Adipocyte (in vitro differentiated cells): Measurements from ENCODE around the gene RBM26.

Experiments used
- DNase-seq: peaks from one replicate; pipeline ENCODE4 v3.0.0-alpha.2; 2015; ENCODE audit warnings: low read depth
- H3K27me3 ChIP-seq: replicated peaks from 2 replicates; pipeline ENCODE4 v1.7.0; 2013; ENCODE audit warnings: mild to moderate bottlenecking, low read length, moderate library complexity; ENCODE audit not compliant: control insufficient read depth, insufficient read depth
- H3K36me3 ChIP-seq: 2 replicates; pipeline ENCODE4 v1.7.0; 2013; ENCODE audit warnings: low read length, mild to moderate bottlenecking, moderate library complexity; ENCODE audit not compliant: control insufficient read depth, insufficient read depth, severe bottlenecking
- H3K4me1 ChIP-seq: 2 replicates; pipeline ENCODE4 v1.7.0; 2013; ENCODE audit warnings: mild to moderate bottlenecking, low read length, moderate library complexity; ENCODE audit not compliant: control insufficient read depth, insufficient read depth
- H3K4me3 ChIP-seq: 2 replicates; pipeline ENCODE4 v1.7.0; 2013; ENCODE audit warnings: mild to moderate bottlenecking, low read length, moderate library complexity
- H3K9ac ChIP-seq: 2 replicates; pipeline ENCODE4 v1.7.0; 2013; ENCODE audit warnings: mild to moderate bottlenecking, low read length, moderate library complexity
- H3K9me3 ChIP-seq: 2 replicates; pipeline ENCODE4 v1.7.0; 2013; ENCODE audit warnings: mild to moderate bottlenecking, low read length, moderate library complexity; ENCODE audit not compliant: control insufficient read depth

Gene RBM26

DNA sequence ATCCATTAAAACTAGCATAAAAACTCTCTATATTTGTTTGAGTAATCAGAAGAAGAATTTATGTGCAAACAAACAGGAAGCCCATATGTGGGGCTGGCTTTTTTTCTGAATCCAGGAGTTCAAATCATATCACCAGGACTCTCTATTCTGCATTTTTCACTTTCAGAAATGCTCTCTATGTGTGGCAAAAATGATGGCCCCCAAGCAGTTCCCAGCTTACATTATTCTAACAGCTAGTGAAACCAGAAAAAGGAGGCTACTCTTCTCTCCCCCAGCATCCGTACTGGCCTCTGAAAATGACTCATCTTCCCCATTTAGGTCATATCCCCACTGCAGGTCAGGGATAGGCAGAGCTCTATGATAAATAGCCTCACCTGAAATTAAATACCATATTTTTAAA is 20.4 kb downstream of the RBM26 start:
- Histone ChIP-seq H3K4me3 (no peak overlapping the region), H3K36me3 (no peaks in the 10 kb centered on the region), H3K9me3 (no peaks in the 10 kb centered on the region), H3K9ac (no peak overlapping the region), H3K27me3 (no peaks in the 10 kb centered on the region), H3K4me1 (peaks cover 7% of the 10 kb centered on the region)
- DNase-seq = no peak

DNA sequence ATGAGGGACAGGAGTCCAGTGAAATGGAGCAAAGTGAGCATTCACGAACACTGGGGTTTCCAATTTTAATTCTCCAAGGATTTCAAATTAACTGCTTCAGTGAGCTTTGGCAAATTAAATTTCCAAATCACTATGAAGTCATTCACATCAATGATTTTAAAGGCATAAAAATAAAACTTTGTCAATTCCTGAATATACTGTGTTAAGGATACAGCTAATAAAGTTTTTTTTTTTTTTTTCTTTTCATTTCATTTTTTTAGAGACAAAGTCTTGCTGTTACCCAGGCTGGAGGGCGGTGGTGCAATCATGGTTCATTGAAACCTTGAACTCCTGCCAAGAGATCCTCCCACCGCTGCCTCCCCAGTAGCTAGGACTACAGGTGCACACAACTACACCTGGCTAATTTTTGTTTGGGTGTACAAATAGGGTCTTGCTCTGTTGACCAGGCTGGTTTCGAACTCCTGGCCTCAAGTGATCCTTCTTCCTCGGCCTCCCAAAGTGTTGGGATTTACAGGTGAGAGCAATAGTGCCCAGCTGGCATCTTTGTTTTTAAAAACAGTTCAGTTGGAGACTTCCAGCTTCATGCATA is 21.9 kb downstream of the RBM26 start:
- DNase-seq = no peak
- Histone ChIP-seq H3K9me3 (no peaks in the 10 kb centered on the region), H3K9ac (no peak overlapping the region), H3K36me3 (no peaks in the 10 kb centered on the region), H3K4me1 (peaks cover 11% of the 10 kb centered on the region), H3K27me3 (no peaks in the 10 kb centered on the region), H3K4me3 (no peak overlapping the region)

DNA sequence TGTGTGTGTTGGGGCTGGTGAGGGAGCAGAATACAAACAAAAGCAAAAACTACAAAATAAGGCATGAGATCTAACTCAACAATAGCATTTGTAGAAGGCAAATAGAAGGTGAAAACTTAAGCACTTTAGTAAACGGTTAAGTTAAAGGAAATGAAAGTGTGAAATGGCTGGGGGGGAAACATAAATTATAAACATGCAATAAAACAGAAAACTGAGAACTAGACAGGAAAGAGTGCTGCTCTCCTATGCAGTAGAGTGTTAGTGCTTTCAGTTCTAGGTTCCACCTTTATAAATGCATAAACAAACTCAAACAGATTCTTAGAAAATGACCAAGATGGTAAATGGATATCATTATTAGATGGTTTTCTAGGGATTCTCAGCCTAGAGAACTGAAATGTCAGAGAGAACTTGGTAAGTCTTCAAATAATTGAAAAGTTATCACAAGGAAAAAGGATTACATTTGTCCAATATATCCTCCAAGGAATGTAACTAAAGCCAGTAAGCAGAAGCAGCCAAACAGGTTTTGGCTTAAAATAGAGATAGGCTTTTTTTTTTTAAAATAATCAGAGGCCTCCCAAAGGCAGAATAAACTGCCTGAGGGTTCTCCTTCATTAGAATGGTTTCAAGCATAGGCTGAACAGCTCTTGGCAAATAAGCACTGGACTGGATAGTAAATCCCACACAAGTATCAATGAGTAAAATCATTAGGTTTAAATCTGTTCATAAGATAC is 23.3 kb downstream of the RBM26 start:
- H3K27me3 ChIP-seq = no peaks in the 10 kb centered on the region
- H3K9ac ChIP-seq = no peak overlapping the region
- H3K9me3 ChIP-seq = no peaks in the 10 kb centered on the region
- peaks cover 5% of the 10 kb centered on the region for H3K36me3 ChIP-seq
- no peak for DNase-seq
- H3K4me3 ChIP-seq = no peak overlapping the region
- H3K4me1 ChIP-seq = peaks cover 12% of the 10 kb centered on the region

GRCh38 chr13:79380997-79381396 is 25.1 kb downstream of the RBM26 start:
- Histone ChIP-seq H3K4me1 (peaks cover 8% of the 10 kb centered on the region), H3K36me3 (peaks cover 20% of the 10 kb centered on the region), H3K4me3 (no peak overlapping the region), H3K9ac (no peak overlapping the region), H3K27me3 (no peaks in the 10 kb centered on the region), H3K9me3 (no peaks in the 10 kb centered on the region)
- no peak for DNase-seq

DNA sequence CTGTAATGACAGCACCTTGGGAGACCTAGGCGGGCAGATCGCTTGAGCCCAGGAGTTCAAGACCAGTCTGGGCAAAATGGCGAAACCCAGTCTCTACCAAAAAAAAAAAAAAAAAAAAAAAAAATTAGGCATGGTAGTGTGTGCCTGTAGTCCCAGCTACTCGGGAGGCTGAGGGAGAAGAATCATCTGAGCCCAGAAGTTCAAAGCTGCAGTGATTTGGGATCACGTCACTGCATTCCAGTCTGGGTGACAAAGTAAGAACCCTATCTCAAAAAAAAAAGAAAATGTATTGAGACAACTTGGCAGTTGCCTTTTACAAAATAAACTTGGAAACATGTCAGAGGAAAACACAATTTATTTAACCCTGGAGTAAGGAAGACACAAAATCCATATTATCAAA is 26.8 kb downstream of the RBM26 start:
- DNase-seq = no peak
- H3K4me1 ChIP-seq = peaks cover 8% of the 10 kb centered on the region
- no peak overlapping the region for H3K4me3 ChIP-seq
- H3K27me3 ChIP-seq = no peaks in the 10 kb centered on the region
- H3K36me3 ChIP-seq = peaks cover 32% of the 10 kb centered on the region
- H3K9ac ChIP-seq = no peak overlapping the region
- H3K9me3 ChIP-seq = no peaks in the 10 kb centered on the region

DNA sequence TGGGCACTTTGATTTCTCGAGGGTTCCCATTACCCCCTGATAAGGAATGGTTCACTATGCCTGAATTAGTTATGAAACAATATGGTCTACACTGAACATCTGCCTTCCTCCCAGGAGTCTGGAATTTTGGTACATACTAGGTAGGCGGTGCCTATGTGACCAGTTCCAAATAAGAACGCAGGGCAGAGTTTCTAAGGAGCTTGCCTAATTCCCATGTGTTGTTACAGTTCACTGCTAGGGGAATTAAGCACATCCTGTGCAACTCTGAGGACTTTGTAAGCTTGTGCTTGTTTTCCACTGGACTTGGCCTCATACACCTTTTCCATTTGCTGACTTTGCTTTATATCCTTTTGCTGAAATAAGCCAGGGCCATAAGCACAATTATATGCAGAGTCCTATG is 29.2 kb downstream of the RBM26 start:
- H3K36me3 ChIP-seq = peaks cover 37% of the 10 kb centered on the region
- no peak for DNase-seq
- H3K27me3 ChIP-seq = no peaks in the 10 kb centered on the region
- no peaks in the 10 kb centered on the region for H3K9me3 ChIP-seq
- H3K9ac ChIP-seq = no peak overlapping the region
- no peak overlapping the region for H3K4me3 ChIP-seq
- H3K4me1 ChIP-seq = peaks cover 8% of the 10 kb centered on the region

GRCh38 chr13:79374578-79374977 is 31.5 kb downstream of the RBM26 start:
- peaks cover 60% of the 10 kb centered on the region for H3K36me3 ChIP-seq
- H3K4me3 ChIP-seq = no peak overlapping the region
- DNase-seq = no peak
- no peaks in the 10 kb centered on the region for H3K9me3 ChIP-seq
- H3K27me3 ChIP-seq = no peaks in the 10 kb centered on the region
- H3K9ac ChIP-seq = no peak overlapping the region
- peaks cover 8% of the 10 kb centered on the region for H3K4me1 ChIP-seq

GRCh38 chr13:79373916-79374315 is 32.1 kb downstream of the RBM26 start:
- Histone ChIP-seq H3K4me3 (no peak overlapping the region), H3K9ac (no peak overlapping the region), H3K36me3 (peaks cover 67% of the 10 kb centered on the region), H3K9me3 (no peaks in the 10 kb centered on the region), H3K4me1 (peaks cover 2% of the 10 kb centered on the region), H3K27me3 (no peaks in the 10 kb centered on the region)
- no peak for DNase-seq

- Histone ChIP-seq H3K36me3 (peaks cover 81% of the 10 kb centered on the region), H3K4me3 (no peak overlapping the region), H3K4me1 (no peaks in the 10 kb centered on the region), H3K9ac (no peak overlapping the region), H3K9me3 (no peaks in the 10 kb centered on the region), H3K27me3 (no peaks in the 10 kb centered on the region)
- no peak for DNase-seq
These were observed 36.8 kb downstream of the RBM26 start for GRCh38 chr13:79369226-79369625.

DNA sequence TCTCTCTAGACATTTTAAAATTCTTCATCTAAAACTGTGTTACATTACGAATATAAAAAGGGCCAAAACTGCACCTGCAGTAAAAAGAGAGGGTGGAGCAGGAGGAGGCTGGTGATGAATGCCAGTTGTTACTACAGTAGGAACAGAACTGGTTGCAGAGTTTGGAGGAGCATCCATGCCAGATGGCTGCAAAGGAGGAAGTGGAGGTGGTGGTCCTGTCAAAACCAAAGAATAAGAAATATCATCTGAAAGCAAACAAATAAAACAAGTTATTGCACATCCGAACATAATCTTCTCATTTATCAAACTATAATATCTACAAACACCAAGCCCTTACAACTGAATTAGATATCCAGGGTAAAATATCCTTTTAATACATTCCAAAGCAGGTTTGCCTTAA is 40.1 kb downstream of the RBM26 start:
- H3K4me1 ChIP-seq = no peaks in the 10 kb centered on the region
- H3K4me3 ChIP-seq = no peak overlapping the region
- no peaks in the 10 kb centered on the region for H3K9me3 ChIP-seq
- H3K36me3 ChIP-seq = peaks cover 94% of the 10 kb centered on the region
- no peak overlapping the region for H3K9ac ChIP-seq
- no peak for DNase-seq
- H3K27me3 ChIP-seq = no peaks in the 10 kb centered on the region

DNA sequence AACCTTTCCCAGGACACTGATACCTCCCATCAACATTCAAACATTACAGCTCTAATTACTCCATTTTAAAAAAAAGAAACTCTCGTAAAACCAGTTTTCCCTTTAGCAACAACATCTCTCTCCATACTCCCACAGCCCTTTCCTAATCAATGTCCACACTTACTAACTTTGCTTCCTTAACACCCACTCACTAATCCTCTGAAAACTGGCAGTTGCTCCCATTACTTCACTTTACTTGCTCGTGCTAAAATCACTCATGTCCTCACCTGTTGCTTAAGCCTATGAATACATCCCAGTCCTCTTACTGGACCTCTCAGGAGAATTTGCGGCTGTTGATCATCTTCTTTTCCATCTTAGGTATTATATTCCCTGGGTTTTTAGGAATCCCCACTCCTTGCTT is 44.8 kb downstream of the RBM26 start:
- no peak for DNase-seq
- Histone ChIP-seq H3K9me3 (no peaks in the 10 kb centered on the region), H3K4me3 (no peak overlapping the region), H3K36me3 (peaks cover 81% of the 10 kb centered on the region), H3K9ac (no peak overlapping the region), H3K27me3 (no peaks in the 10 kb centered on the region), H3K4me1 (no peaks in the 10 kb centered on the region)

- H3K9ac ChIP-seq = no peak overlapping the region
- peaks cover 76% of the 10 kb centered on the region for H3K36me3 ChIP-seq
- H3K4me1 ChIP-seq = no peaks in the 10 kb centered on the region
- no peak for DNase-seq
- H3K4me3 ChIP-seq = no peak overlapping the region
- H3K27me3 ChIP-seq = no peaks in the 10 kb centered on the region
- H3K9me3 ChIP-seq = no peaks in the 10 kb centered on the region
These were observed 46.0 kb downstream of the RBM26 start for GRCh38 chr13:79360095-79360494.
